Prostate gland (tissue), 2 donors: ENCODE results near the gene SMG6. TPM values are rescaled to one million over a fixed set of nuclear protein-coding genes. Genes with fewer than 3 reads are reported as not detected.

ENCODE experiments used
- DNase-seq: peaks from one replicate; pipeline ENCODE4 v3.0.0-alpha.2; 2019; ENCODE audit warnings: low spot score
- H3K27ac ChIP-seq, 2 donors: fragments of 200-600 bp; sonication (generic); 2 replicates each; pipeline ENCODE4 v1.5.1; 2017 to 2019
- H3K27me3 ChIP-seq: fragments of 200-600 bp; sonication (generic); replicated peaks from 2 replicates; pipeline ENCODE4 v1.5.1; 2019; ENCODE audit not compliant: insufficient read depth
- H3K36me3 ChIP-seq, 2 donors: fragments of 200-600 bp; sonication (generic); 1 replicate in 1 of 2; 2 replicates in 1 of 2; pipeline versions ENCODE4 v1.5.1 to v1.8.1; 2017 to 2019
- H3K4me1 ChIP-seq: fragments of 200-600 bp; sonication (generic); replicated peaks from 2 replicates; pipeline ENCODE4 v1.5.1; 2019
- H3K4me3 ChIP-seq, 2 donors: fragments of 200-600 bp; sonication (generic); 2 replicates each; pipeline ENCODE4 v1.5.1; 2017 to 2019
- H3K9me3 ChIP-seq: fragments of 200-600 bp; sonication (generic); 2 replicates; pipeline ENCODE4 v1.5.1; 2017
- CTCF ChIP-seq, 4 experiments: fragments of 200-600 bp in 2 of 4; fragments of 450-650 bp in 2 of 4; sonication (generic) in 2 of 4; IDR thresholded peaks; 1 replicate in 3 of 4; 2 replicates in 1 of 4; pipeline ENCODE4 v1.5.1; 2016 to 2019; ENCODE audit warnings: antibody characterized with exemption in 4 of 4, mild to moderate bottlenecking in 2 of 4, moderate library complexity in 2 of 4
- POLR2A ChIP-seq: fragments of 450-650 bp; IDR thresholded peaks from one replicate; pipeline ENCODE4 v1.6.1; 2016; ENCODE audit warnings: antibody characterized with exemption, mild to moderate bottlenecking
- POLR2AphosphoS5 ChIP-seq: sonication (generic); formaldehyde crosslinking; IDR thresholded peaks from one replicate; pipeline ENCODE4 v1.6.1; 2017; ENCODE audit warnings: antibody characterized with exemption
- WGBS: methylation state at CpG from one replicate; pipeline ENCODE4 v1.1.5; 2018; 5-methylcytosine and 5-hydroxymethylcytosine counted together
- intact Hi-C: fragments of 100-400 bp; cut with DNase I; formaldehyde crosslinking; loops from one replicate; pipeline ENCODE4 v1.14.2; 2022
- total RNA-seq, 2 donors: library from RNA; depleted of rRNA; stranded (reverse); fragments of >200 nt; gene quantifications; one replicate each; pipeline ENCODE4 v1.1.0, GENCODE V29; 2016

The SMG6 gene
- total RNA-seq, 2 donors from 2014 or later = 23.8 to 56.0 TPM

- no peak for TF ChIP-seq POLR2A
- no peak for TF ChIP-seq POLR2AphosphoS5
- no peak for TF ChIP-seq CTCF (IDR thresholded peaks at IDR 0.05)
- Histone ChIP-seq H3K4me3 (no peak overlapping the region), H3K27ac (peak overlapping the region; percentile 68 to 75), H3K27me3 (no peaks in the 10 kb centered on the region), H3K9me3 (no peaks in the 10 kb centered on the region), H3K36me3 (no peaks in the 10 kb centered on the region), H3K4me1 (peaks cover 13% of the 10 kb centered on the region)
- intact Hi-C loops = loop anchor here (5.0 kb wide), 1 partner anchor 89 kb away; no protein-coding TSS in a partner anchor
- no peak for DNase-seq
- 21% methylated on average over 7 of the region's 7 CpGs for WGBS
Observed at GRCh38 chr17:2123375-2124251, 180.0 kb downstream of the SMG6 start.

- peak overlapping the region in 1 of 2 donors; percentile 6 for H3K4me3 ChIP-seq
- intact Hi-C loops = loop anchor here (5.0 kb wide), 1 partner anchor 90 kb away; no protein-coding TSS in a partner anchor
- H3K27me3 ChIP-seq = no peaks in the 10 kb centered on the region
- peak; percentile 82 for DNase-seq
- peak overlapping the region; percentile 68 to 75 for H3K27ac ChIP-seq
- TF ChIP-seq POLR2A (no peak), CTCF (IDR thresholded peaks at IDR 0.05) (peak in 3 of 4 experiments; percentile 25 to 45 (median 43)), POLR2AphosphoS5 (peak; percentile 78)
- H3K4me1 ChIP-seq = peaks cover 13% of the 10 kb centered on the region
- 2% methylated on average over 16 of the region's 16 CpGs for WGBS
- no peaks in the 10 kb centered on the region for H3K9me3 ChIP-seq
- no peaks in the 10 kb centered on the region for H3K36me3 ChIP-seq
Observed at GRCh38 chr17:2122641-2123302, 180.8 kb downstream of the SMG6 start.

DNA sequence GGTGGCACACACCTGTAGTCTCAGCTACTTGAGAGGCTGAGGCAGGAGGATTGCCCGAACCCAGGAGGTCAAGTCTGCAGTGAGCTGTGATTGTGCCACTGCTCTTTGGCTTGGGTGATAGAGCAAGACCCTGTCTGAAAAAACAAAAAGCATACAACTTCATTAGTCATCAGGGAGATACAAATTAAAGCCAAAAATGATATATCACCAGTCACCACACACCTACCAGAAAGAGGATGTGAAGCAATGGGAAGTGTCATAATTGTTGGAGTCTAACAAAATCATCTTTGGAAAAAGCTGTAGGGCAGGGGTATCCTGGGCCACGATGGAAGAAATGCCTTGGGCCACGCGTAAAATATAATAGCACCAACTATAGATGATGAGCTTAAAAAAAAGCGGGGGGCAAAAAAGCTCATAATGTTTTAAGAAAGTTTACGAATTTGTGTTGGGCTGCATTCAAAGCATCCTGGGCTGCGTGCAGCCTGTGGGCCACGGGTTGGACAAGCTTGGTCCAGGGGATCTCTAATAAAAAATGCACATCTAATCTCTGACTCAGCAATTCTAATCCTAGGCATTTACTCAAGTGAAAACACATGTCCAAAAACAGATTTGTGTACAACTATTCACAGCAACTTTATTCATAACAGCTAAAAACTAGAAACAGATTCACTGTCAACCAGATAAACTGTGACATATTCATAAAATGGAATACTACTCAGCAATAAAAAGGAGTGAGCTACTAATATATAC, 182.8 kb downstream of the SMG6 start:
- Histone ChIP-seq H3K27me3 (no peaks in the 10 kb centered on the region), H3K27ac (no peak overlapping the region), H3K4me1 (peaks cover 13% of the 10 kb centered on the region), H3K9me3 (no peaks in the 10 kb centered on the region), H3K36me3 (no peaks in the 10 kb centered on the region), H3K4me3 (no peak overlapping the region)
- no peak for TF ChIP-seq CTCF (IDR thresholded peaks at IDR 0.05)
- no peak for TF ChIP-seq POLR2AphosphoS5
- no peak for TF ChIP-seq POLR2A
- intact Hi-C loops = loop anchor here (5.0 kb wide), 1 partner anchor 92 kb away; no protein-coding TSS in a partner anchor
- whole genome bisulfite sequencing = 82% methylated on average over 8 of the region's 8 CpGs
- no peak for DNase-seq

GRCh38 chr17:2113279-2113622, 190.3 kb downstream of the SMG6 start:
- Histone ChIP-seq H3K36me3 (no peaks in the 10 kb centered on the region), H3K4me3 (no peak overlapping the region), H3K27me3 (no peaks in the 10 kb centered on the region), H3K4me1 (peaks cover 3% of the 10 kb centered on the region), H3K27ac (no peak overlapping the region), H3K9me3 (no peaks in the 10 kb centered on the region)
- 87% methylated on average over 6 of the region's 6 CpGs for WGBS
- intact Hi-C loops = no loop called here
- TF ChIP-seq POLR2AphosphoS5 (no peak), POLR2A (no peak), CTCF (IDR thresholded peaks at IDR 0.05) (no peak)
- no peak for DNase-seq
